ENCODE data around the gene ZNF839.

- TF ChIP-seq POLR2AphosphoS5 (IDR thresholded peaks at IDR 0.05; ENCODE audit: borderline replicate concordance, low read depth, low read length) (no peak), FOXP2 (optimal IDR thresholded peaks at IDR 0.05; ENCODE audit: control extremely low read depth, extremely low read length, insufficient read depth) (no peak)
Measured at GRCh38 chr14:102356280-102356679, 36.7 kb downstream of the ZNF839 start.
